ENCODE measurements around the gene PTPRG.

- TF ChIP-seq CTCF (IDR thresholded peaks at IDR 0.05) (no peak), POLR2AphosphoS5 (IDR thresholded peaks at IDR 0.05) (no peak)
Measured at GRCh38 chr3:62189376-62189698, 628.0 kb downstream of the PTPRG start.

All from suprapubic skin (tissue), 3 donors.